H9 (cell line): ENCODE results near the gene ZNF423. TPM values are rescaled to one million over a fixed set of nuclear protein-coding genes. Genes with fewer than 3 reads are reported as not detected.
A peak's percentile ranks its signal among the peaks of the same experiment; 100 is the strongest.

ENCODE experiments used
- DNase-seq: peaks from one replicate; pipeline ENCODE4 v3.0.0-alpha.2; 2017
- H2AFZ ChIP-seq: one replicate; pipeline ENCODE4 v1.6.1; 2013; ENCODE audit warnings: mild to moderate bottlenecking, low read length, control low read depth, moderate library complexity
- H2AK5ac ChIP-seq: 2 replicates; pipeline ENCODE4 v1.6.1; 2013; ENCODE audit warnings: low read length, control low read depth, mixed read lengths; ENCODE audit not compliant: insufficient read length
- H2BK120ac ChIP-seq: one replicate; pipeline ENCODE4 v1.6.1; 2013; ENCODE audit warnings: low read depth, mild to moderate bottlenecking, low read length, control low read depth, inconsistent platforms; ENCODE audit not compliant: poor library complexity, severe bottlenecking
- H2BK12ac ChIP-seq: 2 replicates; pipeline ENCODE4 v1.6.1; 2013; ENCODE audit warnings: low read length, control low read depth, mixed read lengths, low read depth; ENCODE audit not compliant: insufficient read length
- H2BK15ac ChIP-seq: 2 replicates; pipeline ENCODE4 v1.6.1; 2013; ENCODE audit warnings: low read depth, low read length, control low read depth
- H2BK20ac ChIP-seq: one replicate; pipeline ENCODE4 v1.6.1; 2013; ENCODE audit warnings: low read depth, mild to moderate bottlenecking, low read length, control low read depth, inconsistent platforms; ENCODE audit not compliant: poor library complexity, severe bottlenecking
- H2BK5ac ChIP-seq: 2 replicates; pipeline ENCODE4 v1.6.1; 2013; ENCODE audit warnings: low read length, control low read depth, mixed read lengths; ENCODE audit not compliant: insufficient read length
- H3K14ac ChIP-seq: 2 replicates; pipeline ENCODE4 v1.6.1; 2013; ENCODE audit warnings: low read length, control low read depth; ENCODE audit not compliant: insufficient read depth
- H3K18ac ChIP-seq: 2 replicates; pipeline ENCODE4 v1.6.1; 2013; ENCODE audit warnings: low read depth, mild to moderate bottlenecking, mixed read lengths, low read length, control low read depth; ENCODE audit not compliant: insufficient read length
- H3K23ac ChIP-seq: 2 replicates; pipeline ENCODE4 v1.6.1; 2013; ENCODE audit warnings: low read length, control low read depth, mixed read lengths, low read depth; ENCODE audit not compliant: insufficient read length
- H3K23me2 ChIP-seq: 2 replicates; pipeline ENCODE4 v1.6.1; 2013; ENCODE audit warnings: low read depth, mild to moderate bottlenecking, mixed read lengths, low read length, control low read depth; ENCODE audit not compliant: insufficient read length, poor library complexity, severe bottlenecking
- H3K27ac ChIP-seq: 2 replicates; pipeline ENCODE4 v1.5.1; 2013; ENCODE audit warnings: low read length, control low read depth, mixed read lengths, low read depth; ENCODE audit not compliant: insufficient read length
- H3K27me3 ChIP-seq: 2 replicates; pipeline ENCODE4 v1.6.1; 2013; ENCODE audit warnings: low read length, control low read depth, inconsistent platforms; ENCODE audit not compliant: insufficient read depth
- H3K4ac ChIP-seq: 2 replicates; pipeline ENCODE4 v1.6.1; 2013; ENCODE audit warnings: low read depth, mild to moderate bottlenecking, control low read depth, inconsistent platforms, low read length, moderate library complexity
- H3K4me1 ChIP-seq: 2 replicates; pipeline ENCODE4 v1.6.1; 2013; ENCODE audit warnings: low read length, control low read depth, inconsistent platforms; ENCODE audit not compliant: insufficient read depth
- H3K4me2 ChIP-seq: 2 replicates; pipeline ENCODE4 v1.6.1; 2013; ENCODE audit warnings: low read length, control low read depth, mixed read lengths; ENCODE audit not compliant: insufficient read length, insufficient read depth
- H3K56ac ChIP-seq: 2 replicates; pipeline ENCODE4 v1.6.1; 2013; ENCODE audit warnings: low read depth, mild to moderate bottlenecking, mixed read lengths, low read length, control low read depth; ENCODE audit not compliant: insufficient read length
- H3K79me1 ChIP-seq: 2 replicates; pipeline ENCODE4 v1.6.1; 2013; ENCODE audit warnings: low read depth, mild to moderate bottlenecking, moderate library complexity, low read length, control low read depth, inconsistent platforms; ENCODE audit not compliant: insufficient read depth, poor library complexity, severe bottlenecking
- H3K79me2 ChIP-seq: 2 replicates; pipeline ENCODE4 v1.6.1; 2013; ENCODE audit warnings: low read length, control low read depth, inconsistent platforms; ENCODE audit not compliant: insufficient read depth
- H3K9ac ChIP-seq: 2 replicates; pipeline ENCODE4 v1.6.1; 2013; ENCODE audit warnings: low read length, control low read depth, mixed read lengths; ENCODE audit not compliant: insufficient read length; ENCODE audit errors: extremely low read depth
- H3K9me3 ChIP-seq: one replicate; pipeline ENCODE4 v1.6.1; 2013; ENCODE audit warnings: low read depth, low read length, inconsistent platforms; ENCODE audit not compliant: control insufficient read depth
- H3T11ph ChIP-seq: one replicate; pipeline ENCODE4 v1.6.1; 2013; ENCODE audit warnings: mild to moderate bottlenecking, low read length, control low read depth, inconsistent platforms
- H4K20me1 ChIP-seq: one replicate; pipeline ENCODE4 v1.6.1; 2013; ENCODE audit not compliant: control insufficient read depth, insufficient read length, insufficient read depth
- H4K5ac ChIP-seq: 2 replicates; pipeline ENCODE4 v1.6.1; 2013; ENCODE audit warnings: low read depth, mild to moderate bottlenecking, mixed read lengths, low read length, control low read depth; ENCODE audit not compliant: insufficient read length
- H4K8ac ChIP-seq: replicated peaks from 2 replicates; pipeline ENCODE4 v1.6.1; 2013; ENCODE audit warnings: low read length, control low read depth, mixed read lengths, low read depth; ENCODE audit not compliant: insufficient read length
- H4K91ac ChIP-seq: 2 replicates; pipeline ENCODE4 v1.6.1; 2013; ENCODE audit warnings: low read depth, mild to moderate bottlenecking, moderate library complexity, mixed read lengths, low read length, control low read depth; ENCODE audit not compliant: insufficient read length
- H3K27ac Mint-ChIP-seq, 3 experiments: 2 replicates in 2 of 3; 3 replicates in 1 of 3; pipeline ENCODE4 v1.8.0; 2020 to 2021; ENCODE audit warnings: mixed read lengths in 3 of 3, mild to moderate bottlenecking in 1 of 3, moderate library complexity in 1 of 3
- H3K27me3 Mint-ChIP-seq: 2 replicates; pipeline ENCODE4 v1.8.0; 2021; ENCODE audit warnings: low read depth, mild to moderate bottlenecking, moderate library complexity, mixed read lengths
- H3K36me3 Mint-ChIP-seq, 3 experiments: 2 replicates in 2 of 3; 3 replicates in 1 of 3; pipeline ENCODE4 v1.8.0; 2020 to 2021; ENCODE audit warnings: low read depth in 3 of 3, mixed read lengths in 3 of 3; ENCODE audit not compliant: insufficient read depth in 1 of 3
- H3K4me1 Mint-ChIP-seq, 2 experiments: 2 replicates each; pipeline ENCODE4 v1.8.0; 2020; ENCODE audit warnings: mixed read lengths in 2 of 2
- H3K4me3 Mint-ChIP-seq, 2 experiments: 2 replicates in 1 of 2; 3 replicates in 1 of 2; pipeline ENCODE4 v1.8.0; 2020 to 2021; ENCODE audit warnings: mild to moderate bottlenecking in 2 of 2, mixed read lengths in 2 of 2, moderate library complexity in 1 of 2
- H3K9me3 Mint-ChIP-seq, 2 experiments: 2 replicates in 1 of 2; 3 replicates in 1 of 2; pipeline ENCODE4 v1.8.0; 2020; ENCODE audit warnings: mild to moderate bottlenecking in 2 of 2, mixed read lengths in 2 of 2, moderate library complexity in 1 of 2
- CTCF ChIP-seq: fragments of 200-600 bp; sonication (generic); conservative IDR thresholded peaks from 3 replicates; pipeline ENCODE4 v1.8.0; 2021; ENCODE audit warnings: antibody characterized with exemption, mild to moderate bottlenecking
- WGBS: extraction: QIAGEN DNeasy Blood & Tissue Kit; methylation state at CpG from one replicate; pipeline ENCODE4 v1.1.7; 2013; ENCODE audit warnings: missing lambda C conversion rate, low lambda C conversion rate, mixed read lengths; ENCODE audit not compliant: insufficient read length; ENCODE audit errors: extremely low coverage; 5-methylcytosine and 5-hydroxymethylcytosine counted together
- total RNA-seq: library from RNA; stranded (reverse); gene quantifications from 2 replicates; pipeline ENCODE4 v1.2.1, GENCODE V29; 2021

The ZNF423 gene
- total RNA-seq, 1 experiment from 2014 or later: 51.5 TPM

GRCh38 chr16:49516382-49517036 is 339.4 kb downstream of the ZNF423 start:
- Histone ChIP-seq H4K20me1 (no peaks in the 10 kb centered on the region), H2BK15ac (no peak overlapping the region), H3K9me3 (no peaks in the 10 kb centered on the region), H3K56ac (no peak overlapping the region), H3K18ac (no peak overlapping the region), H2BK5ac (no peak overlapping the region), H3K79me2 (no peaks in the 10 kb centered on the region), H4K8ac (no peak overlapping the region), H2BK120ac (no peak overlapping the region), H3K9ac (no peak overlapping the region), H2AK5ac (no peak overlapping the region), H3K79me1 (no peaks in the 10 kb centered on the region), H3K4me1 (no peaks in the 10 kb centered on the region), H3K4me2 (no peak overlapping the region), H3K27me3 (no peaks in the 10 kb centered on the region), H3K4ac (no peak overlapping the region), H2AFZ (no peak overlapping the region), H3T11ph (no peak overlapping the region), H3K23ac (no peak overlapping the region), H2BK12ac (no peak overlapping the region), H3K23me2 (no peaks in the 10 kb centered on the region), H3K27ac (no peak overlapping the region), H4K91ac (no peak overlapping the region), H3K14ac (peak overlapping the region; percentile 28; the same call in 1 of the 2 replicates), H2BK20ac (no peak overlapping the region), H4K5ac (no peak overlapping the region)
- Mint-ChIP-seq H3K4me1 (no peaks in the 10 kb centered on the region), H3K27ac (no peak overlapping the region), H3K4me3 (no peak overlapping the region), H3K27me3 (no peaks in the 10 kb centered on the region), H3K36me3 (peaks cover 2 to 11% (median 4%) of the 10 kb centered on the region in 3 experiments; a peak in 4 of 7 replicates), H3K9me3 (no peaks in the 10 kb centered on the region)
- no CpG with 5 or more reads among the region's 8 CpGs for WGBS
- TF ChIP-seq CTCF: no peak
- no peak for DNase-seq
